A673 (cell line): ENCODE data around the gene AFG3L2. TPM values are rescaled to one million over a fixed set of nuclear protein-coding genes. Genes with fewer than 3 reads are reported as not detected.

Experiments used
- BruUV-seq: library from RNA; stranded (reverse); fragments of 400-500 nt; replicated peaks from 2 replicates; lab custom pipeline; 2021; lab: Mats Ljungman, UMichigan
- CTCF ChIA-PET: fragments of 300-600 bp; sonication (Branson Sonifier 250); formaldehyde crosslinking; loops from one replicate; lab custom pipeline; 2022; ENCODE audit warnings: antibody characterized with exemption; lab: Charles Lee
- POLR2A ChIA-PET: fragments of 300-600 bp; sonication (Branson Sonifier 250); formaldehyde crosslinking; loops from one replicate; lab custom pipeline; 2022; ENCODE audit warnings: antibody characterized with exemption; ENCODE audit not compliant: low non-redundant PET; lab: Charles Lee
- DNase-seq: peaks from one replicate; pipeline ENCODE4 v3.0.0-alpha.2; 2015; ENCODE audit warnings: low spot score
- H3K27ac ChIP-seq: fragments of 200-600 bp; sonication (generic); 2 replicates; pipeline ENCODE4 v1.5.1; 2016; ENCODE audit warnings: mixed run types, low read depth, mild to moderate bottlenecking, mixed read lengths, antibody characterized with exemption, low read length; ENCODE audit not compliant: poor library complexity, severe bottlenecking
- H3K27me3 ChIP-seq: fragments of 200-600 bp; sonication (generic); replicated peaks from 2 replicates; pipeline ENCODE4 v1.6.1; 2017; ENCODE audit warnings: mixed run types, low read depth, mild to moderate bottlenecking, mixed read lengths, antibody characterized with exemption, low read length; ENCODE audit not compliant: insufficient read depth, poor library complexity
- H3K36me3 ChIP-seq: fragments of 200-600 bp; sonication (generic); 2 replicates; pipeline ENCODE4 v1.6.1; 2016; ENCODE audit warnings: mixed run types, mild to moderate bottlenecking, mixed read lengths, antibody characterized with exemption, low read length; ENCODE audit not compliant: insufficient read depth, poor library complexity, severe bottlenecking
- H3K4me1 ChIP-seq: fragments of 200-600 bp; sonication (generic); 2 replicates; pipeline ENCODE4 v1.6.1; 2017; ENCODE audit warnings: mixed run types, mild to moderate bottlenecking, mixed read lengths, antibody characterized with exemption, low read length; ENCODE audit not compliant: insufficient read depth, poor library complexity, severe bottlenecking
- H3K4me3 ChIP-seq: fragments of 200-600 bp; sonication (generic); 2 replicates; pipeline ENCODE4 v1.5.1; 2016; ENCODE audit warnings: low read depth, mixed run types, mild to moderate bottlenecking, mixed read lengths, low read length; ENCODE audit not compliant: poor library complexity, severe bottlenecking
- H3K9me3 ChIP-seq: fragments of 200-600 bp; sonication (generic); 2 replicates; pipeline ENCODE4 v1.6.1; 2016; ENCODE audit warnings: mixed run types, low read depth, mild to moderate bottlenecking, mixed read lengths, antibody characterized with exemption, low read length; ENCODE audit not compliant: poor library complexity, severe bottlenecking
- EZH2 ChIP-seq: fragments of 200-600 bp; sonication (generic); IDR thresholded peaks from 2 replicates; pipeline ENCODE4 v1.6.1; 2017; ENCODE audit warnings: borderline replicate concordance, low read depth, mild to moderate bottlenecking, mixed read lengths, antibody characterized with exemption, low read length; ENCODE audit not compliant: poor library complexity, severe bottlenecking
- intact Hi-C: fragments of 100-400 bp; cut with micrococcal nuclease; formaldehyde crosslinking; loops from one replicate; pipeline ENCODE4 v1.10.0; 2022; ENCODE audit not compliant: unreplicated experiment
- total RNA-seq: library from RNA; stranded (reverse); gene quantifications from 2 replicates; pipeline ENCODE4 v1.2.3, GENCODE V29; 2021
- TF ChIP-seq, protein P1 (sequence below): fragments of 300-800, 200-600 bp; sonication (generic); conservative IDR thresholded peaks from 2 replicates; pipeline ENCODE4 v1.5.1; 2017; ENCODE audit warnings: low read depth, mild to moderate bottlenecking, antibody characterized with exemption, low read length, moderate library complexity, mixed read lengths

Gene AFG3L2
- total RNA-seq, 1 experiment from 2014 or later: 72.7 TPM

DNA sequence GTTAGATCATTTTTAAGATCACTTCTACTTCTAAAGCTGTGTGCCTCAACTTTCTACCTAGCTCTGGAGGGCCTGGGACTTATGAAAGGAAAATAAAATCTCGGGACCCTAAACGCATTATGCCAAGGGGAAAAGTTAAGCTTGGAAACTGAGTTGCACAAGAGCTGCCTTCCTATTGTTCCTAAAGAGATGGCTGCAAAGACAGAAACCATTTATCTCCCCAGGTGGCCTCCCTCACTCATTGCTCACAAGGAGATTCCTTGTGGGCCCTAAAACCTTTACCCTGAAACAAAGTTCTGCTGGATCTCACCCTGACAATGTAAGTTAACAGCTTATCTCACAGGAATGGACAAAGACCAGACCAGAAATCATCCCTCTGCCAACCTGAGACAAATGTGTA, 42.2 kb downstream of the AFG3L2 start:
- peaks cover 45% of the 10 kb centered on the region for H3K36me3 ChIP-seq
- TF ChIP-seq EZH2: no peak
- TF ChIP-seq, protein P1, sequence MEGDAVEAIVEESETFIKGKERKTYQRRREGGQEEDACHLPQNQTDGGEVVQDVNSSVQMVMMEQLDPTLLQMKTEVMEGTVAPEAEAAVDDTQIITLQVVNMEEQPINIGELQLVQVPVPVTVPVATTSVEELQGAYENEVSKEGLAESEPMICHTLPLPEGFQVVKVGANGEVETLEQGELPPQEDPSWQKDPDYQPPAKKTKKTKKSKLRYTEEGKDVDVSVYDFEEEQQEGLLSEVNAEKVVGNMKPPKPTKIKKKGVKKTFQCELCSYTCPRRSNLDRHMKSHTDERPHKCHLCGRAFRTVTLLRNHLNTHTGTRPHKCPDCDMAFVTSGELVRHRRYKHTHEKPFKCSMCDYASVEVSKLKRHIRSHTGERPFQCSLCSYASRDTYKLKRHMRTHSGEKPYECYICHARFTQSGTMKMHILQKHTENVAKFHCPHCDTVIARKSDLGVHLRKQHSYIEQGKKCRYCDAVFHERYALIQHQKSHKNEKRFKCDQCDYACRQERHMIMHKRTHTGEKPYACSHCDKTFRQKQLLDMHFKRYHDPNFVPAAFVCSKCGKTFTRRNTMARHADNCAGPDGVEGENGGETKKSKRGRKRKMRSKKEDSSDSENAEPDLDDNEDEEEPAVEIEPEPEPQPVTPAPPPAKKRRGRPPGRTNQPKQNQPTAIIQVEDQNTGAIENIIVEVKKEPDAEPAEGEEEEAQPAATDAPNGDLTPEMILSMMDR: no peak
- ChIA-PET CTCF (interaction anchor here (0.6 to 1.1 kb wide), 2 partner anchors 14 to 63 kb away, joined by 3 to 5 read pairs; no protein-coding TSS in a partner anchor), POLR2A (no interaction called here)
- peak overlapping the region; percentile 6 for H3K4me3 ChIP-seq
- peak overlapping the region; percentile 45 for H3K27ac ChIP-seq
- peaks cover 25% of the 10 kb centered on the region for H3K4me1 ChIP-seq
- intact Hi-C loops: no loop called here
- H3K27me3 ChIP-seq: no peaks in the 10 kb centered on the region
- DNase-seq: peak; percentile 82
- BruUV-seq: no TSS peak
- no peaks in the 10 kb centered on the region for H3K9me3 ChIP-seq

DNA sequence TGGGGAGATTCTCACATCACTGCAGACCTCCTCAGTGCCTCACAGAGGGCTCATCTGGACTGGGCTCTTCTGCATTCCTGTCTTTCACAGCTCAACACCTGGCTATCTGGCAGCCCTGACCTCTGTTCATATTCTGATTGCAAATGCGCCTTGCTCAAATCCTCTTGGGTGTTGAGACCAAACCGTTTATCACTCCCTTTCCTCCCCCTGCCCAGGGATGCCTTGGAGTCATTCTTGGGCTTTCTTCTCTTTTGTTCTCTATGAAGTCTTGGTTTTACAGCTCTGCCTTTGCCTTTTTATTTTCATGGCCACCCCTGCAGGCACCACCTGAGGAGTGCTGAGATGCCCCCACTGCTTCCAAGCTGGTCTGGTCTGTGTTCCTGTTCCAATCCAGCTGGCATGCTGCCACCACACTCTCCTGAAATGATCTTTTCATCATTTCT, 42.6 kb downstream of the AFG3L2 start:
- intact Hi-C loops: no loop called here
- no peaks in the 10 kb centered on the region for H3K9me3 ChIP-seq
- H3K27ac ChIP-seq: peak overlapping the region; percentile 45
- ChIA-PET POLR2A (interaction anchor here (0.6 kb wide), 1 partner anchor 79 kb away, joined by 3 read pairs; no protein-coding TSS in a partner anchor), CTCF (interaction anchor here (0.6 kb wide), 1 partner anchor 13 kb away, joined by 3 read pairs; no protein-coding TSS in a partner anchor)
- H3K4me1 ChIP-seq: peaks cover 25% of the 10 kb centered on the region
- peaks cover 46% of the 10 kb centered on the region for H3K36me3 ChIP-seq
- TF ChIP-seq, protein P1: no peak
- TF ChIP-seq EZH2: no peak
- peak; percentile 54 for DNase-seq
- H3K27me3 ChIP-seq: no peaks in the 10 kb centered on the region
- no TSS peak for BruUV-seq
- peak overlapping the region; percentile 6 for H3K4me3 ChIP-seq

DNA sequence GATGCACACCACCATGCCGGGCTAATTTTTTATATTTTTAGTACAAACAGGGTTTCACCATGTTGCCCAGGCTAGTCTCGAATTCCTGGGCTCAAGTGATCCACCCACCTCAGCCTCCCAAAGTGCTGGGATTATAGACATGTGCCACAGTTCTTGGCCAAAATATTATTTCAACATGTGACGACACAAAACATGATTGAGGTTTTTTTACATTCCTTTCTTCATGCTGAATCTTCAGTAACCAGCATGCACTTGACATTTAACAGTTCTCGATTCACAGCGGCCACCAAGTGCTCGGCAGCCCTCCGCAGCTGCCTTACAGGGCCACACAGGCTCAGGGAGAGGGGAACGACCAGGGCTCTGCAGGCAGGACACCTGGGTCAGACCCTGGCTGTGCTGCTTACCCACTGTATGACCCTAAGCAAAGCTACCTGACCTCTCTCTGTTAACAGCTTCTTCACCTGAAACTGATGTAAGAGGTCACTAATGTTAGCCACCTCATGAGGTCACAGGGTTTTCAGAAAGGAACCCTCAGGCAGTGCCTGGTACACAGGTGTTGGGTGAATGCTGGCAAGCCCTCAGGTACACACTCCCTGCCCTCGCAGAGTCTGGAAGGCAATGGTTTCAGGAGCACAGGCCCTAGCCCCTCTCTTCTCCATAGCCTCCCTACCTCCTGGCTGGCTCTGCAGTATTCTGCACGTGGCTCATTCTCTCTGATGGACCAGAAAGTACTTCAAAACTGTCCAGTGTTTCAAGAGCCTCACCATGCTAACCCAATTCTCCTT, 43.3 kb downstream of the AFG3L2 start:
- intact Hi-C loops: no loop called here
- DNase-seq: no peak
- Histone ChIP-seq H3K36me3 (peaks cover 53% of the 10 kb centered on the region), H3K27me3 (no peaks in the 10 kb centered on the region), H3K9me3 (no peaks in the 10 kb centered on the region), H3K4me3 (no peak overlapping the region), H3K27ac (peak overlapping the region; percentile 45), H3K4me1 (peaks cover 25% of the 10 kb centered on the region)
- ChIA-PET POLR2A (interaction anchor here (0.6 kb wide), 1 partner anchor 80 kb away, joined by 3 read pairs; no protein-coding TSS in a partner anchor), CTCF (interaction anchor here (0.6 kb wide), 1 partner anchor 13 kb away, joined by 3 read pairs; no protein-coding TSS in a partner anchor)
- no peak for TF ChIP-seq EZH2
- TF ChIP-seq, protein P1: no peak
- BruUV-seq: no TSS peak
